ENCODE data around the gene KRTAP1-3. TPM values are rescaled to one million over a fixed set of nuclear protein-coding genes. Genes with fewer than 3 reads are reported as not detected.
"Not testable (repeated sequence)": the region's sequence is repeated elsewhere in the genome, so short reads cannot be mapped to it uniquely, and the experiment has no call there.

The KRTAP1-3 gene
- total and polyA plus RNA-seq, 2 donors (not counting 1 experiment from before 2014, with no cell fraction given) = not detected

DNA sequence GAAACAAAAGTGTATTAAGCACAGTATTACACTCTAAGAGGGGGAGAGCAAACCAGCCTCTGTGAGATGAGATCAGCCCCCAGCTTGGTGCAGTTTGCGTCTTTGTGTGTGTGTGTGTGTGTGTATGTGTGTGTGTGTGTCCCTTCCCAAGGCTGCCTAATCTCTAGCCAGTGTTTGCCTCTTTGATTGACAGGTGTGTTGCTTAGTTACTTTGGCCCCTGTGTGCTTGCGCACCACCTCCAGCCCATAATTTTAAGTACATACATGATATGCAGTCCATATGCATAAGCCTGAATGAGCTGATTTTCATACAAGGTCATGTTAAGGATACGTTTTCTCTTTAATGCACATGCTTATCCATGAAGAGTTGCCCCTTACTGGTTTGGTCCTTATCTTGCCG, 32.9 kb downstream of the KRTAP1-3 start:
- TF ChIP-seq CTCF (conservative IDR thresholded peaks at IDR 0.05 in 1 of 2, IDR thresholded peaks at IDR 0.05 in 1 of 2; ENCODE audit: low read depth in 1 of 2, low read length in 2 of 2) (no peak), EZH2 (IDR thresholded peaks at IDR 0.05; ENCODE audit: low read length, missing control alignments) (no peak)
- H3K9me3 ChIP-seq (ENCODE audit: control insufficient read depth, insufficient read depth, low read depth, low read length) = no peaks in the 10 kb centered on the region

DNA sequence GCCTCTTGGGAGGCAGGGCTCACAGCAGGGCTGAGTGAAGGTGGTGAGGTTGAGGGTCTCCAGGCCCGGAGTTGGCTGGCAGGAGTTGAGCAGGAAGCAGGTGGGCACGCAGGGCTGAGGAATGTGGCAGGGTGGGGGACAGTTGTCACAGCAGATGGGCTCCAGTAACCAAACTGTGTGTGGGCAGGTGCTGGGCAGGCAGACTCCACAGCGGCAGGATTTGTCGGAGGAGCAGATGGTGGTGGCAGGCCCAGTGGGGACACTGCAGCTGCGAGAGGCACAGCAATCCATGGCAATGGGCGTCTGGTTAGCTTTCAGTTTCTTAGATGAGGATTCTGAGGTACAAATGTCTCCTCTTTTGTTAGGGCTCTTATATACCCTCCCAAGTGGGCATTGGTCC, 35.1 kb downstream of the KRTAP1-3 start, which contains the start of gene KRTAP3-2:
Gene KRTAP3-2, minus strand, starts transcription at position 344 of the 400 bp plus-strand sequence. Its CDS starts 53 bp downstream, at position 291.
- H3K27ac ChIP-seq (ENCODE audit: insufficient read depth, low read length); H4K20me1 ChIP-seq (ENCODE audit: control insufficient read depth, extremely low read depth, insufficient read depth, low read length); H3K4me1 ChIP-seq (ENCODE audit: control insufficient read depth, extremely low read depth, insufficient read depth, low read length); H3K4me3 ChIP-seq (replicated peaks in 1 of 4; ENCODE audit: control extremely low read depth in 1 of 4, insufficient read depth in 1 of 4, low read depth in 3 of 4, low read length in 4 of 4); H3K79me2 ChIP-seq (ENCODE audit: control insufficient read depth, insufficient read depth, low read length); DNase-seq (ENCODE audit: low read depth in 2 of 2); H3K4me2 ChIP-seq (ENCODE audit: extremely low read depth, insufficient read depth, low read length); H3K27me3 ChIP-seq (ENCODE audit: control insufficient read depth, insufficient read depth, low read length); H3K9me3 ChIP-seq (ENCODE audit: control insufficient read depth, insufficient read depth, low read depth, low read length); H3K36me3 ChIP-seq (ENCODE audit: control insufficient read depth, insufficient read depth, low read length); H2AFZ ChIP-seq (ENCODE audit: low read length); H3K9ac ChIP-seq (ENCODE audit: insufficient read depth, low read length): not testable (repeated sequence)

More for the DNA sequence above, 32.9 kb downstream of the KRTAP1-3 start:
- Histone ChIP-seq H3K27ac (ENCODE audit: insufficient read depth, low read length) (no peak overlapping the region), H3K9ac (ENCODE audit: insufficient read depth, low read length) (no peak overlapping the region), H3K36me3 (ENCODE audit: control insufficient read depth, insufficient read depth, low read length) (no peaks in the 10 kb centered on the region), H3K4me3 (replicated peaks in 1 of 4; ENCODE audit: control extremely low read depth in 1 of 4, insufficient read depth in 1 of 4, low read depth in 3 of 4, low read length in 4 of 4) (no peak overlapping the region), H2AFZ (ENCODE audit: low read length) (no peak overlapping the region), H3K79me2 (ENCODE audit: control insufficient read depth, insufficient read depth, low read length) (no peaks in the 10 kb centered on the region), H3K4me1 (ENCODE audit: control insufficient read depth, extremely low read depth, insufficient read depth, low read length) (no peaks in the 10 kb centered on the region), H4K20me1 (ENCODE audit: control insufficient read depth, extremely low read depth, insufficient read depth, low read length) (no peaks in the 10 kb centered on the region), H3K4me2 (ENCODE audit: extremely low read depth, insufficient read depth, low read length) (no peak overlapping the region), H3K27me3 (ENCODE audit: control insufficient read depth, insufficient read depth, low read length) (no peaks in the 10 kb centered on the region)
- no peak for DNase-seq (ENCODE audit: low read depth in 2 of 2)

DNA sequence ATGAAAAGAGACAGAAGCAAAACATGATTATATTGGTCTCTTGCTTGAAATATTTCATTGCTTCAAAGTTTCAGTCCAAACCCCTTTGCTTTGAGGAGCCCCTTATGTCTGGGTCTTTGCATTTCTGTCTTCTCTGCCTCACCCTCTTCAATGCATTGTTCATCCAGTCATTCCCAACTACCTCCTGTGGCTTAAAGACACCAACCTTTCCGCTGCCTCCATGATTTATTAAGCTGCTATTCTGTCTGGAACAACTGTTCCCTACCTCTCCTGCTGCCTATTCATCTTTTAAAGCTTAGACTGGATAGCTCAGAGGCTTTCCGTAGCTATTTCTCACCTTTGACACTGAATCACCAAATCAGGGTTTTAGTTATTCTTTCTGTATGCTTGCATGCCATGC, 37.3 kb downstream of the KRTAP1-3 start:
- Histone ChIP-seq H2AFZ (ENCODE audit: low read length) (no peak overlapping the region), H3K4me2 (ENCODE audit: extremely low read depth, insufficient read depth, low read length) (no peak overlapping the region), H3K4me1 (ENCODE audit: control insufficient read depth, extremely low read depth, insufficient read depth, low read length) (no peaks in the 10 kb centered on the region), H3K9me3 (ENCODE audit: control insufficient read depth, insufficient read depth, low read depth, low read length) (no peaks in the 10 kb centered on the region), H3K36me3 (ENCODE audit: control insufficient read depth, insufficient read depth, low read length) (no peaks in the 10 kb centered on the region), H3K79me2 (ENCODE audit: control insufficient read depth, insufficient read depth, low read length) (no peaks in the 10 kb centered on the region), H3K9ac (ENCODE audit: insufficient read depth, low read length) (no peak overlapping the region), H3K27ac (ENCODE audit: insufficient read depth, low read length) (no peak overlapping the region), H3K27me3 (ENCODE audit: control insufficient read depth, insufficient read depth, low read length) (no peaks in the 10 kb centered on the region), H4K20me1 (ENCODE audit: control insufficient read depth, extremely low read depth, insufficient read depth, low read length) (no peaks in the 10 kb centered on the region), H3K4me3 (replicated peaks in 1 of 4; ENCODE audit: control extremely low read depth in 1 of 4, insufficient read depth in 1 of 4, low read depth in 3 of 4, low read length in 4 of 4) (no peak overlapping the region)
- TF ChIP-seq EZH2 (IDR thresholded peaks at IDR 0.05; ENCODE audit: low read length, missing control alignments) = no peak
- TF ChIP-seq CTCF (conservative IDR thresholded peaks at IDR 0.05 in 1 of 2, IDR thresholded peaks at IDR 0.05 in 1 of 2; ENCODE audit: low read depth in 1 of 2, low read length in 2 of 2) = no peak
- DNase-seq (ENCODE audit: low read depth in 2 of 2) = no peak

Data from fibroblast of lung (primary cell).